ENCODE measurements around the gene SPOCK1. TPM values are rescaled to one million over a fixed set of nuclear protein-coding genes. Genes with fewer than 3 reads are reported as not detected.

Gene SPOCK1
- total and polyA plus RNA-seq, 2 experiments from 2014 or later, result 8.2 to 10.5 TPM

DNA sequence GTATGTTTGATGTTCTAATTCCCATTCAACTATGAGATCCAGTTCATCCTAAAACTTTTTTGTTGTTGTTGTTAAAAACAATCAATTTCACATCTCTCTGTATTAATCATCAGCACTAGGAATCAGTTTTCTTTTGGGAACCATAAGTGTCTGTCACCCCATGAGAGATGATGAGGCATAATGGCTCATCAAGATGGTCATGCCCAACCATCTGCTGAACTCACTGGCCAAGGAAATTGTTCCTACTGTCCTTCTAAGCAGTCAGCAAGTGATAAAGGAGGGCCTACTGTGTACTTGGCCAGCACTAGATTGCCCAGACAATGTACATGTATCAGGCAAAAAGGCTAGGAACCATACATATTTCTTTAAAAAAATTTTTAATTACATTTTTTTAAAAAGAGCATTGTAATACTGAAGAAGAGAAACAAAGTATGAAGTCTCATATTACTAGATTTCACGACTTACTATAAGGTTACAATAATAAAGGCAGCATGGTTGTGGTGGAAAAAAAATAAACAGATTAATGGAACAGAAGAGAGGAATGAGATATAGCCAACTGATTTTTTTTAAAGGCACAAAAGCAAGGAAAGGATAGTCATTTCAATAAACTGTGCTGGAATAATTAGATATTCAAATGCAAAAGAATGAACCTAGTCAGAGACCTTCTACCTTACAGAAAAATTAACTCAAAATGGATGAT is 458.3 kb downstream of the SPOCK1 start:
- no peak overlapping the region for H3K27ac ChIP-seq (ENCODE audit: low read depth)
- H2AFZ ChIP-seq, result no peak overlapping the region
- DNase-seq (ENCODE audit: low spot score) (no peak), ATAC-seq (no peak)
- peaks cover 30% of the 10 kb centered on the region for H3K4me1 ChIP-seq (ENCODE audit: insufficient read depth)
- H3K27me3 Mint-ChIP-seq (ENCODE audit: insufficient read depth, low read depth, poor library complexity), result peaks cover 4% of the 10 kb centered on the region
- peaks cover 8% of the 10 kb centered on the region; the same call in 2 of the 3 replicates for H3K36me3 Mint-ChIP-seq (ENCODE audit: low read depth)
- peaks cover 38% of the 10 kb centered on the region for H3K4me1 Mint-ChIP-seq
- peaks cover 15% of the 10 kb centered on the region for H3K9me3 Mint-ChIP-seq
- H3K79me2 ChIP-seq (replicated peaks; ENCODE audit: insufficient read depth), result no peaks in the 10 kb centered on the region
- peaks cover 10% of the 10 kb centered on the region; the same call in 1 of the 2 replicates for H3K9me2 ChIP-seq (ENCODE audit: insufficient read depth)
- no peak overlapping the region for H3K27ac Mint-ChIP-seq
- no peak overlapping the region for H3K4me2 ChIP-seq
- no peak overlapping the region for H3K4me3 ChIP-seq
- H4K20me1 ChIP-seq (replicated peaks; ENCODE audit: insufficient read depth), result no peaks in the 10 kb centered on the region
- no peaks in the 10 kb centered on the region for H3K27me3 ChIP-seq (ENCODE audit: insufficient read depth)
- TF ChIP-seq NANOG (IDR thresholded peaks at IDR 0.05; ENCODE audit: borderline replicate concordance) (no peak), STAT1 (IDR thresholded peaks at IDR 0.05; ENCODE audit: unreplicated experiment) (no peak), ZNF114 (CRISPR knock-in tag; IDR thresholded peaks at IDR 0.05) (no peak), JUNB (IDR thresholded peaks at IDR 0.05; ENCODE audit: unreplicated experiment) (no peak), POLR2AphosphoS5 (IDR thresholded peaks at IDR 0.05; ENCODE audit: low read depth) (no peak), EZH2 (IDR thresholded peaks at IDR 0.05; ENCODE audit: low read depth, unreplicated experiment) (no peak), EZH2phosphoT487 (IDR thresholded peaks at IDR 0.05; ENCODE audit: unreplicated experiment) (no peak), CREB1 (CRISPR knock-in tag; IDR thresholded peaks at IDR 0.05; ENCODE audit: low read depth) (no peak)
- TF ChIP-seq, protein P1, sequence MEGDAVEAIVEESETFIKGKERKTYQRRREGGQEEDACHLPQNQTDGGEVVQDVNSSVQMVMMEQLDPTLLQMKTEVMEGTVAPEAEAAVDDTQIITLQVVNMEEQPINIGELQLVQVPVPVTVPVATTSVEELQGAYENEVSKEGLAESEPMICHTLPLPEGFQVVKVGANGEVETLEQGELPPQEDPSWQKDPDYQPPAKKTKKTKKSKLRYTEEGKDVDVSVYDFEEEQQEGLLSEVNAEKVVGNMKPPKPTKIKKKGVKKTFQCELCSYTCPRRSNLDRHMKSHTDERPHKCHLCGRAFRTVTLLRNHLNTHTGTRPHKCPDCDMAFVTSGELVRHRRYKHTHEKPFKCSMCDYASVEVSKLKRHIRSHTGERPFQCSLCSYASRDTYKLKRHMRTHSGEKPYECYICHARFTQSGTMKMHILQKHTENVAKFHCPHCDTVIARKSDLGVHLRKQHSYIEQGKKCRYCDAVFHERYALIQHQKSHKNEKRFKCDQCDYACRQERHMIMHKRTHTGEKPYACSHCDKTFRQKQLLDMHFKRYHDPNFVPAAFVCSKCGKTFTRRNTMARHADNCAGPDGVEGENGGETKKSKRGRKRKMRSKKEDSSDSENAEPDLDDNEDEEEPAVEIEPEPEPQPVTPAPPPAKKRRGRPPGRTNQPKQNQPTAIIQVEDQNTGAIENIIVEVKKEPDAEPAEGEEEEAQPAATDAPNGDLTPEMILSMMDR (conservative IDR thresholded peaks at IDR 0.05; ENCODE audit: low read depth in 2 of 2), result no peak
- H3K4me3 Mint-ChIP-seq, result no peak overlapping the region
- H3K36me3 ChIP-seq (ENCODE audit: insufficient read depth), result peaks cover 3% of the 10 kb centered on the region; the same call in 1 of the 2 replicates
- no peaks in the 10 kb centered on the region for H3F3A ChIP-seq (replicated peaks; ENCODE audit: low read depth)

DNA sequence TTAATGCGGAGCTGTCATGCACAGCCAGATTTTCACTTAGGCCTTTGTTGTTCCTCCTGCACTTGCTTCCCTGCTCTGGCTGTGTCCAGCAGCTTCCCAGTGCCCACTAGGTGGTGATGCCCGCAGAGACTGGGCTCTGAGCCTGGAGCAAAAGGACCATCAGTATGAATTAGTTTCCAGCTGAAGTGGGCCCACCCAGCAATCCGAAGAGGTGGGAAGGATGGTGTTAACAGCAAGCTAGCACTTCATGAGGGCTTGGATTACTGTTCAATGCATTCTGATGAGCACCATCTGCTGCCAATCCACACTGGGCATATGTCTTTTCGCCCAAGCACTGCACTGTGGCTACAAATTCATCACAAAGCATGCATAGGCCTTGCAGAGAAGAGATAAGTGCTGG is 459.1 kb downstream of the SPOCK1 start:
- Histone ChIP-seq H4K20me1 (replicated peaks; ENCODE audit: insufficient read depth) (no peaks in the 10 kb centered on the region), H3K9me2 (ENCODE audit: insufficient read depth) (peaks cover 10% of the 10 kb centered on the region; the same call in 1 of the 2 replicates), H3K36me3 (ENCODE audit: insufficient read depth) (peaks cover 3% of the 10 kb centered on the region; the same call in 1 of the 2 replicates), H3K4me2 (no peak overlapping the region), H3K4me3 (no peak overlapping the region), H3F3A (replicated peaks; ENCODE audit: low read depth) (no peaks in the 10 kb centered on the region), H3K4me1 (ENCODE audit: insufficient read depth) (peaks cover 31% of the 10 kb centered on the region), H3K79me2 (replicated peaks; ENCODE audit: insufficient read depth) (no peaks in the 10 kb centered on the region), H2AFZ (no peak overlapping the region), H3K27ac (ENCODE audit: low read depth) (no peak overlapping the region), H3K27me3 (ENCODE audit: insufficient read depth) (no peaks in the 10 kb centered on the region)
- H3K4me3 Mint-ChIP-seq, result no peak overlapping the region
- H3K4me1 Mint-ChIP-seq, result peaks cover 45% of the 10 kb centered on the region
- H3K27me3 Mint-ChIP-seq (ENCODE audit: insufficient read depth, low read depth, poor library complexity), result peaks cover 4% of the 10 kb centered on the region
- peaks cover 8% of the 10 kb centered on the region; the same call in 2 of the 3 replicates for H3K36me3 Mint-ChIP-seq (ENCODE audit: low read depth)
- ATAC-seq (no peak), DNase-seq (ENCODE audit: low spot score) (no peak)
- H3K9me3 Mint-ChIP-seq, result peaks cover 15% of the 10 kb centered on the region
- H3K27ac Mint-ChIP-seq, result no peak overlapping the region
- TF ChIP-seq EZH2phosphoT487 (IDR thresholded peaks at IDR 0.05; ENCODE audit: unreplicated experiment) (no peak), JUNB (IDR thresholded peaks at IDR 0.05; ENCODE audit: unreplicated experiment) (no peak), POLR2AphosphoS5 (IDR thresholded peaks at IDR 0.05; ENCODE audit: low read depth) (no peak), ZNF331 (CRISPR knock-in tag; IDR thresholded peaks at IDR 0.05; ENCODE audit: low read depth) (no peak), NANOG (IDR thresholded peaks at IDR 0.05; ENCODE audit: borderline replicate concordance) (no peak), ZNF114 (CRISPR knock-in tag; IDR thresholded peaks at IDR 0.05) (no peak)
- TF ChIP-seq, protein P1 (conservative IDR thresholded peaks at IDR 0.05; ENCODE audit: low read depth in 2 of 2), result no peak
- TF ChIP-seq, protein P2, sequence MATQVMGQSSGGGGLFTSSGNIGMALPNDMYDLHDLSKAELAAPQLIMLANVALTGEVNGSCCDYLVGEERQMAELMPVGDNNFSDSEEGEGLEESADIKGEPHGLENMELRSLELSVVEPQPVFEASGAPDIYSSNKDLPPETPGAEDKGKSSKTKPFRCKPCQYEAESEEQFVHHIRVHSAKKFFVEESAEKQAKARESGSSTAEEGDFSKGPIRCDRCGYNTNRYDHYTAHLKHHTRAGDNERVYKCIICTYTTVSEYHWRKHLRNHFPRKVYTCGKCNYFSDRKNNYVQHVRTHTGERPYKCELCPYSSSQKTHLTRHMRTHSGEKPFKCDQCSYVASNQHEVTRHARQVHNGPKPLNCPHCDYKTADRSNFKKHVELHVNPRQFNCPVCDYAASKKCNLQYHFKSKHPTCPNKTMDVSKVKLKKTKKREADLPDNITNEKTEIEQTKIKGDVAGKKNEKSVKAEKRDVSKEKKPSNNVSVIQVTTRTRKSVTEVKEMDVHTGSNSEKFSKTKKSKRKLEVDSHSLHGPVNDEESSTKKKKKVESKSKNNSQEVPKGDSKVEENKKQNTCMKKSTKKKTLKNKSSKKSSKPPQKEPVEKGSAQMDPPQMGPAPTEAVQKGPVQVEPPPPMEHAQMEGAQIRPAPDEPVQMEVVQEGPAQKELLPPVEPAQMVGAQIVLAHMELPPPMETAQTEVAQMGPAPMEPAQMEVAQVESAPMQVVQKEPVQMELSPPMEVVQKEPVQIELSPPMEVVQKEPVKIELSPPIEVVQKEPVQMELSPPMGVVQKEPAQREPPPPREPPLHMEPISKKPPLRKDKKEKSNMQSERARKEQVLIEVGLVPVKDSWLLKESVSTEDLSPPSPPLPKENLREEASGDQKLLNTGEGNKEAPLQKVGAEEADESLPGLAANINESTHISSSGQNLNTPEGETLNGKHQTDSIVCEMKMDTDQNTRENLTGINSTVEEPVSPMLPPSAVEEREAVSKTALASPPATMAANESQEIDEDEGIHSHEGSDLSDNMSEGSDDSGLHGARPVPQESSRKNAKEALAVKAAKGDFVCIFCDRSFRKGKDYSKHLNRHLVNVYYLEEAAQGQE (IDR thresholded peaks at IDR 0.05; ENCODE audit: unreplicated experiment), result no peak

All from GM23338 (cell line).